ENCODE measurements around the gene UBASH3B. TPM values are rescaled to one million over a fixed set of nuclear protein-coding genes. Genes with fewer than 3 reads are reported as not detected.
A peak's percentile ranks its signal among the peaks of the same experiment; 100 is the strongest.

UBASH3B gene
- total and polyA plus RNA-seq, 2 of the 13 experiments (the other 11 are each of a cell fraction or from before 2014, with no cell fraction given) = 4.4 to 7.6 TPM

GRCh38 chr11:122743097-122743741 lies 87.7 kb downstream of the UBASH3B start:
- Histone ChIP-seq H2AFZ (ENCODE audit: low read length) (no peak overlapping the region), H3K27me3 (ENCODE audit: control insufficient read depth in 1 of 2, insufficient read depth in 2 of 2, low read length in 2 of 2) (no peaks in the 10 kb centered on the region), H3K4me3 (replicated peaks in 1 of 3; ENCODE audit: insufficient read depth in 1 of 3, low read depth in 2 of 3, low read length in 3 of 3) (no peak overlapping the region), H3K4me2 (ENCODE audit: low read depth, low read length) (no peak overlapping the region), H3K27ac (ENCODE audit: extremely low read length, insufficient read depth, low read length) (no peak overlapping the region), H3K9ac (ENCODE audit: insufficient read depth, low read depth, low read length) (no peak overlapping the region), H3K4me1 (ENCODE audit: insufficient read depth, low read length) (peaks cover 4% of the 10 kb centered on the region), H3K9me3 (ENCODE audit: low read length) (no peaks in the 10 kb centered on the region), H3K36me3 (replicated peaks in 1 of 2; ENCODE audit: control insufficient read depth in 1 of 2, insufficient read depth in 2 of 2, low read length in 2 of 2) (no peaks in the 10 kb centered on the region; a peak in 2 of 5 replicates), H3K79me2 (ENCODE audit: insufficient read depth, low read length) (no peaks in the 10 kb centered on the region), H4K20me1 (ENCODE audit: insufficient read depth, low read length) (no peaks in the 10 kb centered on the region)
- POLR2A ChIA-PET = no interaction called here
- WGBS (ENCODE audit: low lambda C conversion rate) = 95% methylated on average over 6 of the region's 6 CpGs
- no TSS peak for BruUV-seq (replicated peaks)
- CTCF ChIA-PET (ENCODE audit: low intra/inter-chr PET ratio, low total read pairs) = no interaction called here
- intact Hi-C loops (cut with micrococcal nuclease; ENCODE audit: unreplicated experiment) (no loop called here), in situ Hi-C loops (cut with HindIII; ENCODE audit: extremely low pct_ligation_motif_present, low pct_unique_long_range_greater_than_20kb) (no loop called here)
- FAIRE-seq (no peak), DNase-seq (ENCODE audit: low spot score) (no peak), ATAC-seq (no peak)
- no peak for TF ChIP-seq TBP (CRISPR knock-in tag; IDR thresholded peaks at IDR 0.05)
- TF ChIP-seq ZNF629 (CRISPR knock-in tag; conservative IDR thresholded peaks at IDR 0.05) = peak; percentile 56
- TF ChIP-seq MAF1 (CRISPR knock-in tag; IDR thresholded peaks at IDR 0.05; ENCODE audit: borderline replicate concordance) = no peak
- TF ChIP-seq ZNF121 (CRISPR knock-in tag; IDR thresholded peaks at IDR 0.05) = peak; percentile 65

- Histone ChIP-seq H4K20me1 (ENCODE audit: insufficient read depth, low read length) (no peaks in the 10 kb centered on the region), H3K9ac (ENCODE audit: insufficient read depth, low read depth, low read length) (no peak overlapping the region), H3K4me1 (ENCODE audit: insufficient read depth, low read length) (no peaks in the 10 kb centered on the region), H2AFZ (ENCODE audit: low read length) (no peak overlapping the region), H3K79me2 (ENCODE audit: insufficient read depth, low read length) (no peaks in the 10 kb centered on the region), H3K27ac (ENCODE audit: extremely low read length, insufficient read depth, low read length) (no peak overlapping the region), H3K4me3 (replicated peaks in 1 of 3; ENCODE audit: insufficient read depth in 1 of 3, low read depth in 2 of 3, low read length in 3 of 3) (no peak overlapping the region), H3K4me2 (ENCODE audit: low read depth, low read length) (no peak overlapping the region), H3K9me3 (ENCODE audit: low read length) (no peaks in the 10 kb centered on the region), H3K27me3 (ENCODE audit: control insufficient read depth in 1 of 2, insufficient read depth in 2 of 2, low read length in 2 of 2) (no peaks in the 10 kb centered on the region), H3K36me3 (replicated peaks in 1 of 2; ENCODE audit: control insufficient read depth in 1 of 2, insufficient read depth in 2 of 2, low read length in 2 of 2) (no peaks in the 10 kb centered on the region; a peak in 2 of 5 replicates)
- WGBS (ENCODE audit: low lambda C conversion rate) = 96% methylated on average over 3 of the region's 6 CpGs
- FAIRE-seq = no peak
- intact Hi-C loops (cut with micrococcal nuclease; ENCODE audit: unreplicated experiment) = no loop called here
- ChIA-PET POLR2A (no interaction called here), CTCF (ENCODE audit: low intra/inter-chr PET ratio, low total read pairs) (no interaction called here)
- in situ Hi-C loops (cut with HindIII; ENCODE audit: extremely low pct_ligation_motif_present, low pct_unique_long_range_greater_than_20kb) = no loop called here
- TF ChIP-seq ZBTB21 (CRISPR knock-in tag; IDR thresholded peaks at IDR 0.05) (no peak), BRD4 (CRISPR knock-in tag; IDR thresholded peaks at IDR 0.05) (0 out of 2 replicates have a peak, but pooled peaks have one; percentile 27)
- no peak for DNase-seq (ENCODE audit: low spot score)
- no TSS peak for BruUV-seq (replicated peaks)
- ATAC-seq = no peak
These were observed 88.4 kb downstream of the UBASH3B start for GRCh38 chr11:122743949-122744348.

Data from HepG2 (cell line).